Dendritic cell treated with granulocyte-macrophage colony-stimulating factor and Interleukin-4, amounts not matched to agents 40 ng/mL and 50 ng/mL, for 4 days (primary cell): ENCODE measurements around the gene IYD.

ENCODE experiments used
- H3K27ac Mint-ChIP-seq: one replicate; pipeline ENCODE4 v1.8.0; 2022; ENCODE audit warnings: mild to moderate bottlenecking, mixed read lengths
- H3K27me3 Mint-ChIP-seq: one replicate; pipeline ENCODE4 v1.8.0; 2022; ENCODE audit warnings: mild to moderate bottlenecking, mixed read lengths
- H3K36me3 Mint-ChIP-seq: one replicate; pipeline ENCODE4 v1.8.0; 2022; ENCODE audit warnings: low read depth, mixed read lengths
- H3K4me1 Mint-ChIP-seq: one replicate; pipeline ENCODE4 v1.8.0; 2022; ENCODE audit warnings: low read depth, mixed read lengths
- H3K4me3 Mint-ChIP-seq: one replicate; pipeline ENCODE4 v1.8.0; 2022; ENCODE audit warnings: mild to moderate bottlenecking, moderate library complexity, mixed read lengths
- H3K9me3 Mint-ChIP-seq: one replicate; pipeline ENCODE4 v1.8.0; 2022; ENCODE audit warnings: mixed read lengths
- intact Hi-C: fragments of 100-400 bp; cut with micrococcal nuclease; formaldehyde crosslinking; loops from one replicate; pipeline ENCODE4 v1.15.0; 2022

Gene IYD

GRCh38 chr6:150394899-150395295 lies 26.1 kb downstream of the IYD start:
- Mint-ChIP-seq H3K4me1 (no peaks in the 10 kb centered on the region), H3K36me3 (no peaks in the 10 kb centered on the region), H3K9me3 (no peaks in the 10 kb centered on the region), H3K4me3 (no peak overlapping the region), H3K27ac (no peak overlapping the region), H3K27me3 (peaks cover 2% of the 10 kb centered on the region)
- intact Hi-C loops, result loop anchor here (2.0 kb wide), 1 partner anchor 314 kb away; no protein-coding TSS in a partner anchor

- H3K36me3 Mint-ChIP-seq, result no peaks in the 10 kb centered on the region
- peaks cover 2% of the 10 kb centered on the region for H3K27me3 Mint-ChIP-seq
- no peak overlapping the region for H3K4me3 Mint-ChIP-seq
- H3K9me3 Mint-ChIP-seq, result no peaks in the 10 kb centered on the region
- H3K27ac Mint-ChIP-seq, result no peak overlapping the region
- intact Hi-C loops, result loop anchor here (2.0 kb wide), 1 partner anchor 315 kb away; no protein-coding TSS in a partner anchor
- no peaks in the 10 kb centered on the region for H3K4me1 Mint-ChIP-seq
Observed at GRCh38 chr6:150395388-150396009, 26.7 kb downstream of the IYD start.

- Mint-ChIP-seq H3K27ac (no peak overlapping the region), H3K27me3 (peaks cover 18% of the 10 kb centered on the region), H3K4me3 (no peak overlapping the region), H3K4me1 (peaks cover 7% of the 10 kb centered on the region), H3K36me3 (no peaks in the 10 kb centered on the region), H3K9me3 (peaks cover 8% of the 10 kb centered on the region)
- intact Hi-C loops, result no loop called here
Observed at GRCh38 chr6:150403458-150404246, 34.8 kb downstream of the IYD start.

GRCh38 chr6:150406948-150407347 lies 38.1 kb downstream of the IYD start:
- peaks cover 22% of the 10 kb centered on the region for H3K27me3 Mint-ChIP-seq
- H3K9me3 Mint-ChIP-seq, result peaks cover 8% of the 10 kb centered on the region
- no peak overlapping the region for H3K4me3 Mint-ChIP-seq
- no peak overlapping the region for H3K27ac Mint-ChIP-seq
- no peaks in the 10 kb centered on the region for H3K36me3 Mint-ChIP-seq
- intact Hi-C loops, result no loop called here
- H3K4me1 Mint-ChIP-seq, result peaks cover 7% of the 10 kb centered on the region

GRCh38 chr6:150408842-150409241 lies 40.0 kb downstream of the IYD start:
- intact Hi-C loops, result no loop called here
- Mint-ChIP-seq H3K27me3 (peaks cover 29% of the 10 kb centered on the region), H3K4me3 (no peak overlapping the region), H3K9me3 (peaks cover 8% of the 10 kb centered on the region), H3K36me3 (no peaks in the 10 kb centered on the region), H3K4me1 (peaks cover 7% of the 10 kb centered on the region), H3K27ac (no peak overlapping the region)

- intact Hi-C loops, result no loop called here
- Mint-ChIP-seq H3K4me3 (no peak overlapping the region), H3K9me3 (peaks cover 8% of the 10 kb centered on the region)
Observed at GRCh38 chr6:150409576-150410066, 40.8 kb downstream of the IYD start.

GRCh38 chr6:150410399-150410798 lies 41.6 kb downstream of the IYD start:
- Mint-ChIP-seq H3K27ac (no peak overlapping the region), H3K9me3 (peaks cover 3% of the 10 kb centered on the region), H3K4me1 (peaks cover 7% of the 10 kb centered on the region), H3K36me3 (no peaks in the 10 kb centered on the region), H3K4me3 (no peak overlapping the region), H3K27me3 (peaks cover 34% of the 10 kb centered on the region)
- intact Hi-C loops, result no loop called here

More at GRCh38 chr6:150409576-150410066, 40.8 kb downstream of the IYD start:
- peaks cover 32% of the 10 kb centered on the region for H3K27me3 Mint-ChIP-seq
- peaks cover 7% of the 10 kb centered on the region for H3K4me1 Mint-ChIP-seq
- H3K27ac Mint-ChIP-seq, result no peak overlapping the region
- no peaks in the 10 kb centered on the region for H3K36me3 Mint-ChIP-seq

GRCh38 chr6:150410906-150411305 lies 42.1 kb downstream of the IYD start:
- H3K27ac Mint-ChIP-seq, result no peak overlapping the region
- intact Hi-C loops, result no loop called here
- H3K27me3 Mint-ChIP-seq, result peaks cover 34% of the 10 kb centered on the region
- H3K4me1 Mint-ChIP-seq, result peaks cover 7% of the 10 kb centered on the region
- no peaks in the 10 kb centered on the region for H3K9me3 Mint-ChIP-seq
- no peak overlapping the region for H3K4me3 Mint-ChIP-seq
- H3K36me3 Mint-ChIP-seq, result no peaks in the 10 kb centered on the region

- Mint-ChIP-seq H3K27me3 (peaks cover 33% of the 10 kb centered on the region), H3K27ac (no peak overlapping the region), H3K4me3 (no peak overlapping the region), H3K36me3 (no peaks in the 10 kb centered on the region), H3K4me1 (peaks cover under 1% of the 10 kb centered on the region), H3K9me3 (no peaks in the 10 kb centered on the region)
- intact Hi-C loops, result no loop called here
Observed at GRCh38 chr6:150412221-150412620, 43.4 kb downstream of the IYD start.

- intact Hi-C loops, result no loop called here
- no peaks in the 10 kb centered on the region for H3K9me3 Mint-ChIP-seq
- peaks cover 2% of the 10 kb centered on the region for H3K4me1 Mint-ChIP-seq
- H3K27ac Mint-ChIP-seq, result no peak overlapping the region
- peaks cover 33% of the 10 kb centered on the region for H3K27me3 Mint-ChIP-seq
- no peaks in the 10 kb centered on the region for H3K36me3 Mint-ChIP-seq
- no peak overlapping the region for H3K4me3 Mint-ChIP-seq
Observed at GRCh38 chr6:150413198-150413597, 44.4 kb downstream of the IYD start.

GRCh38 chr6:150413781-150414281 lies 45.0 kb downstream of the IYD start:
- H3K4me1 Mint-ChIP-seq, result peaks cover 8% of the 10 kb centered on the region
- H3K27me3 Mint-ChIP-seq, result peaks cover 32% of the 10 kb centered on the region
- H3K4me3 Mint-ChIP-seq, result no peak overlapping the region
- no peak overlapping the region for H3K27ac Mint-ChIP-seq
- intact Hi-C loops, result no loop called here
- no peaks in the 10 kb centered on the region for H3K9me3 Mint-ChIP-seq
- no peaks in the 10 kb centered on the region for H3K36me3 Mint-ChIP-seq

GRCh38 chr6:150416128-150416527 lies 47.3 kb downstream of the IYD start:
- intact Hi-C loops, result no loop called here
- peaks cover 17% of the 10 kb centered on the region for H3K4me1 Mint-ChIP-seq
- no peaks in the 10 kb centered on the region for H3K36me3 Mint-ChIP-seq

GRCh38 chr6:150417250-150417649 lies 48.4 kb downstream of the IYD start:
- H3K4me3 Mint-ChIP-seq, result no peak overlapping the region
- intact Hi-C loops, result no loop called here
- H3K27me3 Mint-ChIP-seq, result peaks cover 28% of the 10 kb centered on the region
- peaks cover 7% of the 10 kb centered on the region for H3K9me3 Mint-ChIP-seq
- no peak overlapping the region for H3K27ac Mint-ChIP-seq
- H3K4me1 Mint-ChIP-seq, result peaks cover 17% of the 10 kb centered on the region
- H3K36me3 Mint-ChIP-seq, result no peaks in the 10 kb centered on the region

More at GRCh38 chr6:150416128-150416527, 47.3 kb downstream of the IYD start:
- no peak overlapping the region for H3K27ac Mint-ChIP-seq
- peaks cover 7% of the 10 kb centered on the region for H3K9me3 Mint-ChIP-seq
- H3K4me3 Mint-ChIP-seq, result no peak overlapping the region
- H3K27me3 Mint-ChIP-seq, result peaks cover 31% of the 10 kb centered on the region
